Heart right ventricle (tissue), 16 donors: ENCODE measurements around the gene SORL1-AS1.

Experiments used
- ATAC-seq, 8 donors: fragments of 200-7000 bp; cut with Tn5 transposase; one replicate each; pipeline ENCODE4 v1.9.1; 2020; ENCODE audit warnings: mild to moderate bottlenecking in 8 of 8, moderate library complexity in 8 of 8, moderate number of reproducible peaks in 1 of 8
- DNase-seq, 2 donors: peaks; one replicate each; pipeline ENCODE4 v3.0.0-alpha.2; 2020
- H3K27ac ChIP-seq, 10 donors: fragments of 200-600 bp; sonication (generic) in 2 of 10; one replicate each; pipeline versions ENCODE4 v1.5.0 to v1.8.0; 2020 to 2022; ENCODE audit warnings: mild to moderate bottlenecking in 3 of 10
- H3K27me3 ChIP-seq, 7 donors: fragments of 200-600 bp; one replicate each; pipeline ENCODE4 v1.8.0; 2021 to 2022; ENCODE audit warnings: mild to moderate bottlenecking in 2 of 7
- H3K36me3 ChIP-seq, 9 donors: fragments of 200-600 bp; sonication (generic) in 1 of 9; one replicate each; pipeline versions ENCODE4 v1.5.0 to v1.8.0; 2020 to 2022; ENCODE audit warnings: mild to moderate bottlenecking in 2 of 9
- H3K4me1 ChIP-seq, 9 donors: fragments of 200-600 bp; sonication (generic) in 1 of 9; one replicate each; pipeline versions ENCODE4 v1.5.0 to v1.8.0; 2020 to 2022; ENCODE audit warnings: mild to moderate bottlenecking in 4 of 9
- H3K4me3 ChIP-seq, 10 donors: fragments of 200-600 bp; sonication (generic) in 2 of 10; one replicate each; pipeline versions ENCODE4 v1.5.0 to v1.8.0; 2020 to 2022; ENCODE audit warnings: mild to moderate bottlenecking in 7 of 10, moderate library complexity in 2 of 10
- H3K9me3 ChIP-seq, 11 donors: fragments of 200-600 bp in 10 of 11; sonication (generic) in 2 of 11; one replicate each; pipeline versions ENCODE4 v1.5.0 to v1.8.0; 2013 to 2022; ENCODE audit warnings: mild to moderate bottlenecking in 2 of 11, control low read depth in 1 of 11, moderate library complexity in 1 of 11
- WGBS, 2 donors: extraction: QIAGEN DNeasy Blood & Tissue Kit; methylation state at CpG; one replicate each; pipeline ENCODE4 v1.1.7; 2013; ENCODE audit warnings: inconsistent platforms in 1 of 2; 5-methylcytosine and 5-hydroxymethylcytosine counted together
- intact Hi-C, 10 donors: fragments of 100-400 bp; cut with DNase I; formaldehyde crosslinking; loops; one replicate each; pipeline versions ENCODE4 v1.11.1 to v1.14.2; 2022
- TF ChIP-seq, protein P1 (sequence below), 9 donors: fragments of 200-600 bp; sonication (generic) in 2 of 9; IDR thresholded peaks; one replicate each; pipeline versions ENCODE4 v1.5.0 to v1.8.0; 2021 to 2022; ENCODE audit warnings: antibody characterized with exemption in 9 of 9, mild to moderate bottlenecking in 5 of 9, moderate library complexity in 1 of 9
- donor health status: Arrhythmogenic right ventricular cardiomyopathy.
- donor health status: ischemic (EF 13 %, LVEDD 7.1; RV severe dilation, severe dysfunction).
- donor health status: healthy with polysubstance abuse.
- donor health status: DM: no; HTN: yes; CAD: no.
- donor health status: DM: no; HTN: no; CAD: no.
- donor health status: ischemic (EF 25% LVEDD 6.9; RV normal size, moderate dysfunction).
- donor health status: ischemic (EF 25% LVEDD 5.7; RV mildly dilated, moderate dysfunction).
- donor health status: healthy.
- donor health status: DM: yes; HTN: yes; CAD: no.
- donor health status: Ischemic cardiomyopathy.
- donor health status: ischemic (EF 35%, LVEDD 5.7; RV mildly dilated, moderate dysfunction).
- donor health status: nonischemic (EF 11% LVEDD 7.7; RV severe dilation, severe dysfunction).
- donor health status: DM: yes; HTN: yes; CAD: no.
- donor health status: PGD.
- donor health status: ischemic (EF 29% LVEDD 5.4; RV normal size, mild dysfunction).
- donor health status: nonischemic (EF 23%, LVEDD 6.1; RV moderate dilation, normal function).

SORL1-AS1 gene

DNA sequence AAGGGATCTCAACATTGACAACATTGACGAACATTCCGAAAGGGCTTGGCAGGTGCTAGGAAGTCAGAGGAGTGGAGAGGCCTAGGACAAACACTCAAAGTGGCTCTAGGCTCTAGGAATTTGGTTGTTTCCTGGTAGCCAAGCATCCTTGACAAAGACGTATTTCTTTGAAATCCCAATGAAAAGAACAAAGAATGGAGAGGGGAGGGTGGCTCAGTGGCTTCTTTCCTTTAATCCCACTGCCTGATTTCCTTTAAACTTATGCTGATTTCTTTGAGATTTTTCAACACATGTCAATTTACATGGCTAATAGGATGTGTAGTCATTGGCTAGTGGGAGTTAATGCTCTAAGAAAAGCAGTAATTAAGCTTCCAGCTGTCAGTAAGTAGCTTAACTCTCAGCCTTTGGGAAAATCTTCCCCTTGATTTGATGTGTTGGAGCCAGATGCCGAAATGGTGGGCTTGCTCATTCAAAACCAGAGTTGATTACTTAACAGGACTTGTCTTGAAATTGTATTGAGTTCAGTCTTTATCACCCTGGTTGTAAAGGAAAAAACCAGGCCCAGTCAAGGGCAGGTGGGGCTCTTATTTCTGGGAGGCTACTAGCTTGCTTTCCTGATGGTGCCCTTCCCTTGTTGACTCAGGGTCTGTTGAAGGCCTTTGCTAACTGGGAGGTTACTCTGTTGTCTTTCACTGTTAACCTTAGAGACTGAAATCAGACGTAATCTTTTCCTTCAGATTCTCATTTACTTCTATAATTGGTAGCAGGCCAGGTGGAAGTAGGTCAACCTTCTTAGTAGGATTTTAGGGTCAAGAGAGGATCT, 44.6 kb upstream of the SORL1-AS1 start:
- intact Hi-C loops: no loop called here
- Histone ChIP-seq H3K27me3 (no peaks in the 10 kb centered on the region), H3K27ac (no peak overlapping the region), H3K9me3 (no peaks in the 10 kb centered on the region), H3K36me3 (peaks cover 0 to 43% (median 0%) of the 10 kb centered on the region in 9 donors), H3K4me1 (peaks cover 0 to 11% (median 0%) of the 10 kb centered on the region in 9 donors), H3K4me3 (no peak overlapping the region)
- 67 to 74% methylated on average over 5 of the region's 5 CpGs for WGBS, 2 donors
- ATAC-seq (no peak), DNase-seq (no peak)
- TF ChIP-seq, protein P1, sequence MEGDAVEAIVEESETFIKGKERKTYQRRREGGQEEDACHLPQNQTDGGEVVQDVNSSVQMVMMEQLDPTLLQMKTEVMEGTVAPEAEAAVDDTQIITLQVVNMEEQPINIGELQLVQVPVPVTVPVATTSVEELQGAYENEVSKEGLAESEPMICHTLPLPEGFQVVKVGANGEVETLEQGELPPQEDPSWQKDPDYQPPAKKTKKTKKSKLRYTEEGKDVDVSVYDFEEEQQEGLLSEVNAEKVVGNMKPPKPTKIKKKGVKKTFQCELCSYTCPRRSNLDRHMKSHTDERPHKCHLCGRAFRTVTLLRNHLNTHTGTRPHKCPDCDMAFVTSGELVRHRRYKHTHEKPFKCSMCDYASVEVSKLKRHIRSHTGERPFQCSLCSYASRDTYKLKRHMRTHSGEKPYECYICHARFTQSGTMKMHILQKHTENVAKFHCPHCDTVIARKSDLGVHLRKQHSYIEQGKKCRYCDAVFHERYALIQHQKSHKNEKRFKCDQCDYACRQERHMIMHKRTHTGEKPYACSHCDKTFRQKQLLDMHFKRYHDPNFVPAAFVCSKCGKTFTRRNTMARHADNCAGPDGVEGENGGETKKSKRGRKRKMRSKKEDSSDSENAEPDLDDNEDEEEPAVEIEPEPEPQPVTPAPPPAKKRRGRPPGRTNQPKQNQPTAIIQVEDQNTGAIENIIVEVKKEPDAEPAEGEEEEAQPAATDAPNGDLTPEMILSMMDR (IDR thresholded peaks at IDR 0.05): no peak

DNA sequence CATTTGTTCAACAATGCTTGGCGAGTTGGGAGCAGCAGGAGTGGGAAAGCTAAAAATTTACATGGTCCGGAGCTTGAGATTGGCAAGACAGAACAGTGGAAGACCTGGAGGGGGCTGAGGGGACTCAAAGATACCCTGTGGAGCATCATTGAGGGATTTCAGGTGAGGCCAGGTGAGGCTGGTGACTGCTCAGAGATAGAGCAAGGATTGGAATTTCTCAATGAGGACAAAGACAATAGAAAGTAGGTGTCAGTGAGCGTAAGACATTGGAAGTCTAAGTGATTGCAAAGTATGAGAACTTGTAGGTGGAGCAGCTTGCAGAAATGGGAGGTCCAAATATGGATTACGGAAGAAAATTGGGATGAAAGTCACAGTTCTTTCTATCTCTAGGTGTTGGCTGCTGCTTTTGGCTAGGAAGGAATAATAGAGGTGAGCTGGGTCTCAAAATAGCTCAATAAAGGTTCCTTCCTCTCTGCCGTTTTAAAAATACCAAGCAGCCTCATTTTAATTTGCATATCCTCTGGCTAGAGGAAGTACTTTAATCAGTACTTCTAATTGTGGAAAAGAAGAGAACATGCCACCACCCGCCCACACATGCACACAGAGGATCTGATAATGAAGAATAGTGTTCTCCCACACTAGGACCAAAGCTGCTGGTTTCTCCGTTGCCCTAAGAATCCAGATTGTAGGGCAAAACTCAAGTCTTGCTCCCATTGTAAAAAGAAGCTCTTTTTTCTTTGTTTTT, 41.8 kb upstream of the SORL1-AS1 start:
- peaks cover 0 to 54% (median 0%) of the 10 kb centered on the region in 9 donors for H3K36me3 ChIP-seq
- DNase-seq: no peak
- no peaks in the 10 kb centered on the region for H3K9me3 ChIP-seq
- no peak overlapping the region for H3K27ac ChIP-seq
- TF ChIP-seq, protein P1 (IDR thresholded peaks at IDR 0.05): no peak
- intact Hi-C loops: no loop called here
- no peak for ATAC-seq
- WGBS, 2 donors: 58 to 72% methylated on average over 7 of the region's 7 CpGs
- H3K4me1 ChIP-seq: peaks cover 0 to 11% (median 0%) of the 10 kb centered on the region in 9 donors
- no peak overlapping the region for H3K4me3 ChIP-seq
- H3K27me3 ChIP-seq: no peaks in the 10 kb centered on the region

DNA sequence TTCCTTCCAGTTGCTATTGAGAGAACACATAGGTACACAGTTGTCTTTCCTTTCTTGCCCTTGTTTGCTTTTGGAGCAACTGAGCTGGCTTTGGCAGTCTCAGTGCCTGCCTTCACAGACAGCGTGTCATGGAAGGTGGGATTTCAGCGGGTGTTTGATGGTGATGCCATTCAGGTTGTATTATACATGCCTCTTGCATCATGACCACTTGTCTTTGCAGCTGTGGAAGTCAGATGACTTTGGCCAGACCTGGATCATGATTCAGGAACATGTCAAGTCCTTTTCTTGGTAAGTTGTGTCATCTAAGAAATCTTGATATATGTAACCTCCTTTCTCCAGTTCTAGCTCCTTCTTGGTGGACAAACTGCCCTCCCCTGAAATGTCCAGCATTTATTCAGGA, 37.1 kb upstream of the SORL1-AS1 start:
- H3K27ac ChIP-seq: no peak overlapping the region
- H3K36me3 ChIP-seq: peaks cover 0 to 55% (median 0%) of the 10 kb centered on the region in 9 donors
- DNase-seq (no peak), ATAC-seq (no peak)
- no peak overlapping the region for H3K4me3 ChIP-seq
- peaks cover 0 to 13% (median 0%) of the 10 kb centered on the region in 9 donors for H3K4me1 ChIP-seq
- H3K27me3 ChIP-seq: no peaks in the 10 kb centered on the region
- intact Hi-C loops: no loop called here
- TF ChIP-seq, protein P1 (IDR thresholded peaks at IDR 0.05): no peak
- no peaks in the 10 kb centered on the region for H3K9me3 ChIP-seq
- WGBS, 2 donors: 97 to 100% methylated on average over 2 of the region's 2 CpGs

DNA sequence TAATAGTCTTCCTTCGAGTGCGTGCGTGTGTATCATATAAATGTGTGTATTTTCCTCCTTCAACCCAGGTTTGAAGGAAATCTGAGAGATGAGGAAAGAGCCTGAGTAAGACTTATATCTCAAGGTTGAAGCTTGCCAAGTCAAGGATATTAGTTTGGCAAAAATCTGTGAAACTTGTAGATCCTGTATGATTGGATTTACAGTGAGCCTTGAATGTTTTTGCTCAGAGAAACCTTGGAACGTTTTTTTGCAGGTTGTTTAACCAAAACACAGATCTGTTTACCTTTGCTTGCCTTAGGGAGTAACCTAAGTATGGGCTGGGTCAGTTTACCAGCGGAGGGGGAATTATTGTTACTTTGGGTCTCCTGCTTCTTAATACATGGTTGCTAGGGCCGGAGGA, 35.9 kb upstream of the SORL1-AS1 start:
- Histone ChIP-seq H3K27ac (no peak overlapping the region), H3K4me1 (peaks cover 0 to 10% (median 0%) of the 10 kb centered on the region in 9 donors), H3K27me3 (no peaks in the 10 kb centered on the region), H3K9me3 (no peaks in the 10 kb centered on the region), H3K36me3 (peaks cover 0 to 55% (median 0%) of the 10 kb centered on the region in 9 donors), H3K4me3 (no peak overlapping the region)
- 84 to 86% methylated on average over 6 of the region's 6 CpGs for WGBS, 2 donors
- TF ChIP-seq, protein P1 (IDR thresholded peaks at IDR 0.05): no peak
- intact Hi-C loops: no loop called here
- DNase-seq (no peak), ATAC-seq (no peak)
